Measurements from ENCODE around the gene ORC2.

ORC2 gene

DNA sequence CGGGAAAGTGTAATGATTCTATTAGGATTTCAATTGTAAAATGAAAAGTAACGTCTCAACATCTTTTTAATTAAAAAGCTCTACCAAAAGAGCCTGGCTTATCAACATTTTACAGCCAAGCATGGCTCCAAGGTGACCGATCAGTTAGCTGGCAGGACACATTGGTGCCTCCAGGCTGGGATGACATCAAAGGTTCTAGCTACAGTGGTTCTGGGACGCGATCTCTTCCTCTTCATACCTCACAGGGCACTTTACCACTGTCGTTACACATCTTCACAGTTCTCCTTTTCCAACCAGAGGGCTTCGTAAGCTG, 693 bp downstream of the ORC2 start:
- no peak for TF ChIP-seq POLR2AphosphoS5 (IDR thresholded peaks at IDR 0.05; ENCODE audit: low read depth, low read length)
- TF ChIP-seq TAF1 (IDR thresholded peaks at IDR 0.05; ENCODE audit: borderline replicate concordance, insufficient read depth, low read length), result no peak
- no peak for TF ChIP-seq FOXP2 (optimal IDR thresholded peaks at IDR 0.05; ENCODE audit: borderline replicate concordance, extremely low read depth, extremely low read length, insufficient read depth)
- TF ChIP-seq SIN3A (IDR thresholded peaks at IDR 0.05; ENCODE audit: borderline replicate concordance, insufficient read depth, low read length), result no peak
- TF ChIP-seq, protein P1, sequence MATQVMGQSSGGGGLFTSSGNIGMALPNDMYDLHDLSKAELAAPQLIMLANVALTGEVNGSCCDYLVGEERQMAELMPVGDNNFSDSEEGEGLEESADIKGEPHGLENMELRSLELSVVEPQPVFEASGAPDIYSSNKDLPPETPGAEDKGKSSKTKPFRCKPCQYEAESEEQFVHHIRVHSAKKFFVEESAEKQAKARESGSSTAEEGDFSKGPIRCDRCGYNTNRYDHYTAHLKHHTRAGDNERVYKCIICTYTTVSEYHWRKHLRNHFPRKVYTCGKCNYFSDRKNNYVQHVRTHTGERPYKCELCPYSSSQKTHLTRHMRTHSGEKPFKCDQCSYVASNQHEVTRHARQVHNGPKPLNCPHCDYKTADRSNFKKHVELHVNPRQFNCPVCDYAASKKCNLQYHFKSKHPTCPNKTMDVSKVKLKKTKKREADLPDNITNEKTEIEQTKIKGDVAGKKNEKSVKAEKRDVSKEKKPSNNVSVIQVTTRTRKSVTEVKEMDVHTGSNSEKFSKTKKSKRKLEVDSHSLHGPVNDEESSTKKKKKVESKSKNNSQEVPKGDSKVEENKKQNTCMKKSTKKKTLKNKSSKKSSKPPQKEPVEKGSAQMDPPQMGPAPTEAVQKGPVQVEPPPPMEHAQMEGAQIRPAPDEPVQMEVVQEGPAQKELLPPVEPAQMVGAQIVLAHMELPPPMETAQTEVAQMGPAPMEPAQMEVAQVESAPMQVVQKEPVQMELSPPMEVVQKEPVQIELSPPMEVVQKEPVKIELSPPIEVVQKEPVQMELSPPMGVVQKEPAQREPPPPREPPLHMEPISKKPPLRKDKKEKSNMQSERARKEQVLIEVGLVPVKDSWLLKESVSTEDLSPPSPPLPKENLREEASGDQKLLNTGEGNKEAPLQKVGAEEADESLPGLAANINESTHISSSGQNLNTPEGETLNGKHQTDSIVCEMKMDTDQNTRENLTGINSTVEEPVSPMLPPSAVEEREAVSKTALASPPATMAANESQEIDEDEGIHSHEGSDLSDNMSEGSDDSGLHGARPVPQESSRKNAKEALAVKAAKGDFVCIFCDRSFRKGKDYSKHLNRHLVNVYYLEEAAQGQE (IDR thresholded peaks at IDR 0.05; ENCODE audit: insufficient read depth in 1 of 2, low read depth in 2 of 2, low read length in 2 of 2), result no peak

DNA sequence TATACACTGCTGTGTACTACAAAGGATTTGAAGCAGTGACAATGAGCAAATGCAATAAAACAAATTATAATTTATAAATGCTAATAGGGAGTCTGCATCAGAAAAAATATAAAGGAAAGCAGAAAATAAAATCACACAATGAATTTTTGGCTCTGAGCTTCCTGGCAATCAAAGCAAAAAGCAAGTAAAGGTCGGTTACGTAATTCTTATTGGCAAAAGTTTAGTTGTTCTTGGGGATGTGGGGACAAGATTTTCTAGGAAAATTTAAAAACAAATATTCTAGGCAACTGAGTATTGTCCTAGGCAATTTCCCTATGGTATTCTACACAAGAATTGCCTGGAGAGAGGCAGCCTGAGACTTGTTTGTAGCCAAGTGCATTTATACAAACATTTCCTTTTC, 1.8 kb downstream of the ORC2 start:
- TF ChIP-seq FOXP2 (optimal IDR thresholded peaks at IDR 0.05; ENCODE audit: borderline replicate concordance, extremely low read depth, extremely low read length, insufficient read depth) (no peak), SIN3A (IDR thresholded peaks at IDR 0.05; ENCODE audit: borderline replicate concordance, insufficient read depth, low read length) (no peak), POLR2AphosphoS5 (IDR thresholded peaks at IDR 0.05; ENCODE audit: low read depth, low read length) (no peak), TAF1 (IDR thresholded peaks at IDR 0.05; ENCODE audit: borderline replicate concordance, insufficient read depth, low read length) (no peak)
- TF ChIP-seq, protein P1 (IDR thresholded peaks at IDR 0.05; ENCODE audit: insufficient read depth in 1 of 2, low read depth in 2 of 2, low read length in 2 of 2), result no peak

DNA sequence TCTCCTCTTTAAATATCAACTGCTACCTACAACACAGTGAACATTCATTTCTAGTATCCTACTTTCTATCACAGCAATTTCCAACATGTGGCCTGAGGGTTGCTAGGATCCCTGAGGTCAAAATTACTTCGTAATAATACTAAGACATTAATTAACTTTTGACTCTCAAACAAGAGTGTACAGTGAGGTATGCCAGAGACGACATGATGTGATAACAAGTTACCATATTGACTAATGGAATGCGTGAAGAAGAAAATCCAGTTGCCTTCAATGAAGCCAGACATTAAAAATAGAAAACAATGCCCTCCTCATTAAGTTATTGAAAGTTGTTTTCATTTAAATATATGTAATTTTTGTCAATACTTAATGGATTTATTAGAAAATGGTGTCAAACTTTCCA, 13.1 kb downstream of the ORC2 start:
- TF ChIP-seq POLR2AphosphoS5 (IDR thresholded peaks at IDR 0.05; ENCODE audit: low read depth, low read length) (no peak), TAF1 (IDR thresholded peaks at IDR 0.05; ENCODE audit: borderline replicate concordance, insufficient read depth, low read length) (no peak), FOXP2 (optimal IDR thresholded peaks at IDR 0.05; ENCODE audit: borderline replicate concordance, extremely low read depth, extremely low read length, insufficient read depth) (no peak), SIN3A (IDR thresholded peaks at IDR 0.05; ENCODE audit: borderline replicate concordance, insufficient read depth, low read length) (no peak)
- TF ChIP-seq, protein P1 (IDR thresholded peaks at IDR 0.05; ENCODE audit: insufficient read depth in 1 of 2, low read depth in 2 of 2, low read length in 2 of 2), result no peak

DNA sequence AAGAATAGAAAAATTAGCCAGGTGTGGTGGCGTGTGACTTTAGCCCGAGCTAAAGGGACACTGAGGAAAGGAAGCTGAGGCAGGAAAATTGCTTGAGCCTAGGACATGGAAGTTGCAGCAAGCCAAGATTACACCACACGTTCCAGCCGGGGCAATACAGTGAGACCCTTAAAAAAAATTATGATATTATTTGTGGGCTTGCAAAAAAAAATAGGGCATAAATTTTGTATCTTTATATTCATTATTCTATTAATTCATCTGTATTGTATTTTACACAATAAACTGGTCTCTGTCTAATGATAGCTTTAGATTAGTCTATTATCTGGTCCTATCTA, 18.1 kb downstream of the ORC2 start:
- TF ChIP-seq SIN3A (IDR thresholded peaks at IDR 0.05; ENCODE audit: borderline replicate concordance, insufficient read depth, low read length), result no peak

DNA sequence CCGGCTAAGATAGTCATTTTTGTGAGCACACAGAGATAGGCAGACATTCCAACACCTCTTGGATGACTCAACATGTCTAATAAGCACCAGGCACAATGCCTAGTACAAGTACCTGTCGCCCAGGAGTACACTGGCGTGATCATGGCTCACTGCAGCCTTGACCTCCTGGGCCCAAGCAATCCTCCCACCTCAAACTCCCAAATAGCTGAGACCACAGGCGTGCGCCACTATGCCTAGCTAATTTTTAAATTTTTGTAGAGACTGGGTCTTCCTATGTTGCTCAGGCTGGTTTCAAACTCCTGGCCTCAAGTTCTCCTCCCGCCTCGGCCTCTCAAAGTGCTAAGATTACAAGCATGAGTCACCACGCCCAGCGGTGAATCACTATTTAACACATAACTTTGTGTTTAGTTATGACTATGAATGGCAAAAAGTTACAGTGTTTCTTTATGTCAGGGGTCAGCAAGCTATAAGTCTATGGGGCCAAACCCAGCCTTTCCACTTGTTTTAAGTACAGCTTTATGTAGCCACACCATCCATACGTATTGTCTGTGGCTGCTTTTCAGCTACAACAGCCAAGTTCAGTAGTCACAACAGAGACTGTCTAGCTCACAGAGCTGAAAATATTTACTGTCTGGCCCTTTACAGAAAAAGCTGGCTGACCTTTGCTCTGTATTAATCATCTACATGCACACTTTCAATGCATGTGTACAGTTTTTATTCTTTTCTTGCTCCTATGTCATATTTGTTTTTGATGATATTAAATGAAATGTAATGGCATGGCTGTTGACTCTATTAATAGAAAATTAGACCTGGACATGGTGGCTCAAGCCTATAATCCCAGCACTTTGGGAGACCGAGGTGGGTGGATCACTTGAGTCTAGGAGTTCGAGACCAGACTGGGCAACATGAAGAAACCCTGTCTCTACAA, 18.7 kb downstream of the ORC2 start:
- TF ChIP-seq POLR2AphosphoS5 (IDR thresholded peaks at IDR 0.05; ENCODE audit: low read depth, low read length), result no peak
- no peak for TF ChIP-seq TAF1 (IDR thresholded peaks at IDR 0.05; ENCODE audit: borderline replicate concordance, insufficient read depth, low read length)
- no peak for TF ChIP-seq FOXP2 (optimal IDR thresholded peaks at IDR 0.05; ENCODE audit: borderline replicate concordance, extremely low read depth, extremely low read length, insufficient read depth)
- TF ChIP-seq, protein P1 (IDR thresholded peaks at IDR 0.05; ENCODE audit: insufficient read depth in 1 of 2, low read depth in 2 of 2, low read length in 2 of 2), result no peak
- no peak for TF ChIP-seq SIN3A (IDR thresholded peaks at IDR 0.05; ENCODE audit: borderline replicate concordance, insufficient read depth, low read length)

All from PFSK-1 (cell line).